GM12801 (cell line): ENCODE measurements around the gene MYO15A.

Experiments
- TF ChIP-seq, protein P1 (sequence below): IDR thresholded peaks from one replicate; pipeline ENCODE4 v1.5.1; 2011; ENCODE audit warnings: control low read depth; ENCODE audit not compliant: insufficient read length; ENCODE audit errors: extremely low read depth

The MYO15A gene

GRCh38 chr17:18071751-18072150 is 36.8 kb upstream of the MYO15A start:
- TF ChIP-seq, protein P1, sequence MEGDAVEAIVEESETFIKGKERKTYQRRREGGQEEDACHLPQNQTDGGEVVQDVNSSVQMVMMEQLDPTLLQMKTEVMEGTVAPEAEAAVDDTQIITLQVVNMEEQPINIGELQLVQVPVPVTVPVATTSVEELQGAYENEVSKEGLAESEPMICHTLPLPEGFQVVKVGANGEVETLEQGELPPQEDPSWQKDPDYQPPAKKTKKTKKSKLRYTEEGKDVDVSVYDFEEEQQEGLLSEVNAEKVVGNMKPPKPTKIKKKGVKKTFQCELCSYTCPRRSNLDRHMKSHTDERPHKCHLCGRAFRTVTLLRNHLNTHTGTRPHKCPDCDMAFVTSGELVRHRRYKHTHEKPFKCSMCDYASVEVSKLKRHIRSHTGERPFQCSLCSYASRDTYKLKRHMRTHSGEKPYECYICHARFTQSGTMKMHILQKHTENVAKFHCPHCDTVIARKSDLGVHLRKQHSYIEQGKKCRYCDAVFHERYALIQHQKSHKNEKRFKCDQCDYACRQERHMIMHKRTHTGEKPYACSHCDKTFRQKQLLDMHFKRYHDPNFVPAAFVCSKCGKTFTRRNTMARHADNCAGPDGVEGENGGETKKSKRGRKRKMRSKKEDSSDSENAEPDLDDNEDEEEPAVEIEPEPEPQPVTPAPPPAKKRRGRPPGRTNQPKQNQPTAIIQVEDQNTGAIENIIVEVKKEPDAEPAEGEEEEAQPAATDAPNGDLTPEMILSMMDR, result no peak

GRCh38 chr17:18074566-18075272 is 33.8 kb upstream of the MYO15A start:
- TF ChIP-seq, protein P1, result no peak

DNA sequence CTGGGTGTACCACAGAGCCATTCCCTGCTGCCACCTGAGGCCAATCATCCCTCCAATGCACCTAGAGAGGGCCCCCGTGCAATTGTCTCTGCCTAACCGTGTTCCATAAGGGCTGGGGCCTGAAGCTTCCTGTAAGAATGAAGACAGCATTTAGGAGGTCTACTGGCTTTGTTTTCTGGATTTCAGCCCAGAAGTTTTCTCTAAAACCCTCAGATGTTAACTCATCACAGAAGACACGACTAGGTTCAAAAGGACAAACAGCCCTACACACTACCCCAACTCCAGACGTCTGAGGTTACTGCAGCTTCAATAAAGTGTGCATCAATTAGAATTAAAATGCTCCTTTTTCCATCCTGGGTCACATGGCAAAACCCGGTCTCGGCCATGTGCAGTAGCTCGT is 31.6 kb upstream of the MYO15A start:
- TF ChIP-seq, protein P1, result no peak

DNA sequence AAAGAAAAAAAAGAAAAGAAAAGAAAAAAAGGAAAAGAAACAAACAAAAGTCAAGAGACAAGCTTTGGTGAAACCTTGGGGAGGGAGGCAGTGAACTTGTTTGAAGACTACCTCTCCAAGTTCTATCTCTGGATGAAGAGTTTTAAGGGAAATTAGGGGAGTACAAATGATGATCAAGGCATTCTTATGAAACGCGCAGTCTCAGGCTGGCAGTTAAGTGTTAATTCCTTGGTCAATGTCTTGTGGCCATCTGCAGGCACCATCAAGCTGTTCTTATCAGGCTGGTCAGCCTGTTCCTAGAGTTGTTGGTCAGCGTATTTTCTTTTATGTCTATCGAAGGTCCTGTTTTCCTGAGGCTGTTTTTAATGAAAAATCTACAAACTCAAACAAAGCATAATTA is 29.0 kb upstream of the MYO15A start:
- TF ChIP-seq, protein P1, result no peak

DNA sequence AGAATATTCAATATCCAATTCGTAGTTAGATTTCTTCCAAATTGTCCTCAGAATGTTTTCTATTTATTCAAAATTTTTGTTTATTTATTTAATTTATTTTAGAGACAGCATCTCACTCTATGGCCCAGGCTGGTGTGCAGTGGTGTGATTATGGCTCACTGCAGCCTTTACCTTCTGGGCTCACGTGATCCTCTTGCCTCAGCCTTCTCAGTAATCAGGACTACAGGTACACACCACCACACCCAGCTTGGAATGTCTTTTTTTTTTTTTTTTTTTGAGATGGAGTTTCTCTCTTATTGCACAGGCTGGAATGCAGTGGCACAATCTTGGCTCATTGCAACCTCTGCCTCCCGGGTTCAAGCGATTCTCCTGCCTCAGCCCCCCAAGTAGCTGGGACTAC is 24.3 kb upstream of the MYO15A start:
- TF ChIP-seq, protein P1, result no peak

DNA sequence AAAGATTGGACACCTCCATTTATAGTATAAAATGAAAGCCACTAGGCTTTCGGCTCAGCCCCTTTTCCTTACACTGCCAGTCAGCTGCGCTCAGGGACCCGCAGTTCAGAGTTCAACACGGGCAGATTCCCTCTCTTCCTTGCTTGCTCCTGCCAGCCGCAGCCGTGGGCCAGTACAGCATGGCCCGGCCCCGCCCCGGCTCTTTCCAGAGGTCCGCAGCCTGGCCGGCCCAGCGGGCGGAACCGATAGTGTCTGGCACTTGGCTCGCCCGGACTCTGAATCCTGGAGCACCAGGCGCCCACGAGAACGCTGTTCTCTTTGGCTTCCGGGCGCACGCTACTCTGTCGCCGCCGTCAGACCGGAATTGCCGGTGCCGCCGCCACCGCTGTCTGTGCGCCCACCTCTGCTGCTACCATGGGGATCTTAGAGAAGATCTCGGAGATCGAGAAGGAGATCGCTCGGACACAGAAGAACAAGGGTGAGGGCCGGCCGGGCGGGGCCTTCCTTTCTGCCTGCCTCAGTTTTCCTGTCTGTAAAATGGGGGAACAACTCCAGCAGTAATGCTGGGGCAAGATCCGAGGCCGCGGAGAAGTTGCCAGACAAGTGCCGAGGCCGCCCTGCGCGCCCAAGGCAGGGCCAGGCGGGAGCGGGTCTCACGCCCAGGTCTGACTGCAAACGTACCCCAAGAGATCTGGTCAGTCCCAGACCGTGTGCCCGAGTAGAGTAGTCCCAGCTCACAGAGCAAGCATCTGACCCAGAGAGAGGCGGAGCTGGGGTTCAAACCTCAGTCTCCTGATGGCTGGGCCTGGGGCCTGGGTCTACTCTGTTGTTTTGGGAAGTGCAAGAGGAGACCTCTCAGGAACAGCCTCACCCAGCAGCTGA is 20.7 kb upstream of the MYO15A start, which contains the start of gene DRG2:
DRG2 (plus strand) TSS at position 339 of the 882 bp plus-strand sequence; CDS start at position 415, 76 bp downstream.
- TF ChIP-seq, protein P1, result no peak

DNA sequence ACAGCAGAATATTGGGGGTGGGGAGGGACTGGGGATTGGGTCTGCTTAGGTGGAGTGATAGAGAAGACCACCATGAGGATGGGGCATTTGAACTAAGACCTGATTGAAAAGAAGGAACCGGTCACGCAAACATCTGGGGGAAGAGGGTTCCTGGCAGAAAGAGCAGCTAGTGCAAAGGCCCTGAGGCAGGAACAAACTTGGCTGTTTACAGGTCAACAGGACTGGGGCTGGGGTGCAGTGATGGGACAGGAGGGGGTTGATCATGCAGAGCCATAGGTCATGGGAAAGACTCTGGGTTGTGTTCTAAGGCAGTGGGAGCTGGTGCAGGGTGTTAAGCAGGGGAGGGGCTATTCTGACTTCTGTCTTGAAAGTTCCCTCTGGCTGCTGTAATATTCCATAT is 18.9 kb upstream of the MYO15A start:
- TF ChIP-seq, protein P1, result no peak
